Mesothelial cell of epicardium (in vitro differentiated cells): ENCODE results near the gene WDR83. TPM values are rescaled to one million over a fixed set of nuclear protein-coding genes. Genes with fewer than 3 reads are reported as not detected.
A peak's percentile ranks its signal among the peaks of the same experiment; 100 is the strongest.
"Not testable (repeated sequence)": the region's sequence is repeated elsewhere in the genome, so short reads cannot be mapped to it uniquely, and the experiment has no call there.

Experiments used
- DNase-seq, 2 experiments: peaks; one replicate each; pipeline ENCODE4 v3.0.0; 2021; ENCODE audit warnings: low spot score in 2 of 2; ENCODE audit not compliant: unreplicated experiment in 2 of 2
- H3K27ac Mint-ChIP-seq: 2 replicates; pipeline ENCODE4 v1.8.0; 2021; ENCODE audit warnings: mixed read lengths
- H3K27me3 Mint-ChIP-seq: 2 replicates; pipeline ENCODE4 v1.8.0; 2021; ENCODE audit warnings: low read depth, mixed read lengths
- H3K36me3 Mint-ChIP-seq: 2 replicates; pipeline ENCODE4 v1.8.0; 2021; ENCODE audit warnings: mixed read lengths
- H3K4me1 Mint-ChIP-seq: 2 replicates; pipeline ENCODE4 v1.8.0; 2021; ENCODE audit warnings: mixed read lengths
- H3K4me3 Mint-ChIP-seq: 2 replicates; pipeline ENCODE4 v1.8.0; 2021; ENCODE audit warnings: mild to moderate bottlenecking, moderate library complexity, mixed read lengths
- H3K9me3 Mint-ChIP-seq: 2 replicates; pipeline ENCODE4 v1.8.0; 2021; ENCODE audit warnings: mixed read lengths
- CTCF ChIP-seq: fragments of 200-600 bp; sonication (generic); IDR thresholded peaks from one replicate; pipeline ENCODE4 v1.5.0; 2021; ENCODE audit warnings: antibody characterized with exemption; ENCODE audit not compliant: unreplicated experiment
- total RNA-seq: library from RNA; stranded (reverse); gene quantifications from 3 replicates; pipeline ENCODE4 v1.2.1, GENCODE V29; 2021

WDR83 gene
- total RNA-seq, 1 donor from 2014 or later: 13.6 TPM

GRCh38 chr19:12695997-12696365, 29.4 kb downstream of the WDR83 start:
- peaks cover 6% of the 10 kb centered on the region for H3K4me1 Mint-ChIP-seq
- no peaks in the 10 kb centered on the region for H3K9me3 Mint-ChIP-seq
- H3K27me3 Mint-ChIP-seq: no peaks in the 10 kb centered on the region
- no peak for DNase-seq
- no peak for TF ChIP-seq CTCF
- peak overlapping the region; percentile 89 for H3K4me3 Mint-ChIP-seq
- H3K36me3 Mint-ChIP-seq: peaks cover 11% of the 10 kb centered on the region
- H3K27ac Mint-ChIP-seq: peak overlapping the region; percentile 98

GRCh38 chr19:12696366-12697335, 30.0 kb downstream of the WDR83 start, which contains the start of gene FBXW9:
Gene FBXW9 (minus strand): TSS chr19:12696631. CDS start chr19:12696581, 50 bp downstream.
- DNase-seq: peak; percentile 93 to 99
- Mint-ChIP-seq H3K4me1 (peaks cover 6% of the 10 kb centered on the region), H3K4me3 (peak within 1 kb of the TSS; percentile 89), H3K27me3 (no peaks in the 10 kb centered on the region), H3K27ac (peak within 1 kb of the TSS; percentile 98), H3K36me3 (peaks cover 16% of the 10 kb centered on the region), H3K9me3 (no peaks in the 10 kb centered on the region)
- TF ChIP-seq CTCF: no peak

GRCh38 chr19:12697425-12697824, 30.8 kb downstream of the WDR83 start:
- not testable (repeated sequence) for H3K4me1 Mint-ChIP-seq, DNase-seq, H3K27me3 Mint-ChIP-seq, H3K9me3 Mint-ChIP-seq
- H3K4me3 Mint-ChIP-seq: peak overlapping the region; percentile 51
- peak overlapping the region; percentile 30 for H3K27ac Mint-ChIP-seq
- peaks cover 17% of the 10 kb centered on the region for H3K36me3 Mint-ChIP-seq

- peaks cover 20% of the 10 kb centered on the region for H3K36me3 Mint-ChIP-seq
- H3K4me1 Mint-ChIP-seq: peaks cover 6% of the 10 kb centered on the region
- DNase-seq: no peak
- no peak for TF ChIP-seq CTCF
- no peaks in the 10 kb centered on the region for H3K27me3 Mint-ChIP-seq
- H3K9me3 Mint-ChIP-seq: no peaks in the 10 kb centered on the region
- peak overlapping the region; percentile 37 for H3K27ac Mint-ChIP-seq
- H3K4me3 Mint-ChIP-seq: peak overlapping the region; percentile 49
Measured at GRCh38 chr19:12698138-12698537, 31.5 kb downstream of the WDR83 start.

- Mint-ChIP-seq H3K36me3 (peaks cover 41% of the 10 kb centered on the region), H3K27me3 (no peaks in the 10 kb centered on the region), H3K4me1 (peaks cover 2% of the 10 kb centered on the region), H3K9me3 (no peaks in the 10 kb centered on the region), H3K27ac (no peak overlapping the region), H3K4me3 (no peak overlapping the region)
- no peak for DNase-seq
- no peak for TF ChIP-seq CTCF
Measured at GRCh38 chr19:12701596-12702282, 35.1 kb downstream of the WDR83 start.

GRCh38 chr19:12703046-12703445, 36.4 kb downstream of the WDR83 start:
- Mint-ChIP-seq H3K27me3 (no peaks in the 10 kb centered on the region), H3K27ac (no peak overlapping the region)

More at GRCh38 chr19:12703046-12703445, 36.4 kb downstream of the WDR83 start:
- Mint-ChIP-seq H3K4me3 (no peak overlapping the region), H3K4me1 (no peaks in the 10 kb centered on the region), H3K36me3 (peaks cover 40% of the 10 kb centered on the region), H3K9me3 (no peaks in the 10 kb centered on the region)
- no peak for DNase-seq
- TF ChIP-seq CTCF: no peak
